K562 (cell line): ENCODE data around the gene PGAP2. TPM values are rescaled to one million over a fixed set of nuclear protein-coding genes. Genes with fewer than 3 reads are reported as not detected.

Source experiments
- ADNP ChIP-seq: fragments of 200-800 bp; sonication (Bioruptor generic); IDR thresholded peaks from 2 replicates; pipeline ENCODE4 v1.6.1; 2016; ENCODE audit warnings: missing genetic modification characterization, missing compliant biosample characterization
- ARID2 ChIP-seq: fragments of 450-650 bp; IDR thresholded peaks from 2 replicates; pipeline ENCODE4 v1.6.1; 2017; ENCODE audit warnings: antibody characterized with exemption, mild to moderate bottlenecking
- C11orf30 ChIP-seq: fragments of 450-650 bp; IDR thresholded peaks from 2 replicates; pipeline ENCODE4 v1.6.1; 2016; ENCODE audit warnings: low read depth, mild to moderate bottlenecking
- CEBPB ChIP-seq: fragments of 450-650 bp; IDR thresholded peaks from 2 replicates; pipeline ENCODE4 v1.6.1; 2016; ENCODE audit warnings: missing genetic modification characterization, missing compliant biosample characterization
- GATAD2A ChIP-seq: fragments of 450-650 bp; IDR thresholded peaks from 2 replicates; pipeline ENCODE4 v1.6.1; 2017
- GTF2A2 ChIP-seq: IDR thresholded peaks from 2 replicates; pipeline ENCODE4 v1.6.1; 2016; ENCODE audit warnings: mild to moderate bottlenecking, missing genetic modification characterization, missing compliant biosample characterization
- GTF2E2 ChIP-seq: fragments of 200-800 bp; sonication (Bioruptor generic); IDR thresholded peaks from 2 replicates; pipeline ENCODE4 v1.6.1; 2016; ENCODE audit warnings: missing genetic modification characterization, missing compliant biosample characterization
- MEF2D ChIP-seq: conservative IDR thresholded peaks from 2 replicates; pipeline ENCODE4 v1.6.1; 2016; ENCODE audit warnings: low read depth, missing genetic modification characterization, missing compliant biosample characterization
- POLR2A ChIP-seq: fragments of 450-650 bp; conservative IDR thresholded peaks from 2 replicates; pipeline ENCODE4 v1.6.1; 2016
- POLR2G ChIP-seq: fragments of 200-400 bp; formaldehyde crosslinking; IDR thresholded peaks from 2 replicates; pipeline ENCODE4 v1.6.1; 2017; ENCODE audit warnings: low read depth, mild to moderate bottlenecking, antibody characterized with exemption, low read length, moderate library complexity
- PTRF ChIP-seq: fragments of 450-650 bp; IDR thresholded peaks from 2 replicates; pipeline ENCODE4 v1.6.1; 2016; ENCODE audit warnings: mild to moderate bottlenecking, missing genetic modification characterization, missing compliant biosample characterization
- RAD51 ChIP-seq: fragments of 450-650 bp; IDR thresholded peaks from 2 replicates; pipeline ENCODE4 v1.7.1; 2016; ENCODE audit warnings: low read depth, mild to moderate bottlenecking, borderline replicate concordance
- RB1 ChIP-seq: fragments of 450-650 bp; IDR thresholded peaks from 2 replicates; pipeline ENCODE4 v1.6.1; 2017; ENCODE audit warnings: low read depth, mild to moderate bottlenecking
- SIRT6 ChIP-seq: IDR thresholded peaks from one replicate; pipeline ENCODE4 v1.6.1; 2012; ENCODE audit warnings: low read depth, mild to moderate bottlenecking, control low read depth, inconsistent platforms, low read length, moderate library complexity
- SMARCC2 ChIP-seq: fragments of 450-650 bp; IDR thresholded peaks from 2 replicates; pipeline ENCODE4 v1.6.1; 2017; ENCODE audit warnings: antibody characterized with exemption, moderate library complexity, mild to moderate bottlenecking, low read depth
- SMC3 ChIP-seq: conservative IDR thresholded peaks from 2 replicates; pipeline ENCODE4 v1.6.1; 2011; ENCODE audit warnings: low read depth, low read length, improper control_type of control experiment; ENCODE audit not compliant: insufficient read depth
- USF2 ChIP-seq: sonication (generic); formaldehyde crosslinking; IDR thresholded peaks from 2 replicates; pipeline ENCODE4 v1.5.0; 2020; ENCODE audit warnings: missing genetic modification reagents
- ZBTB1 ChIP-seq: sonication (generic); formaldehyde crosslinking; IDR thresholded peaks from 2 replicates; pipeline ENCODE4 v1.8.1; 2023; ENCODE audit warnings: missing genetic modification reagents, low read depth, mild to moderate bottlenecking, borderline replicate concordance
- ZNF184 ChIP-seq: sonication (generic); formaldehyde crosslinking; IDR thresholded peaks from 2 replicates; pipeline ENCODE4 v1.5.0; 2020; ENCODE audit warnings: missing genetic modification reagents
- ZNF239 ChIP-seq: fragments of 250-450 bp; sonication (Bioruptor Pico); IDR thresholded peaks from 2 replicates; pipeline ENCODE4 v1.4.0; 2020; ENCODE audit warnings: mild to moderate bottlenecking
- ZNF76 ChIP-seq: fragments of 250-450 bp; sonication (Bioruptor Pico); IDR thresholded peaks from 2 replicates; pipeline ENCODE4 v1.4.0; 2020; ENCODE audit warnings: mild to moderate bottlenecking, moderate library complexity, borderline replicate concordance
- polyA plus RNA-seq, 8 experiments: library from polyadenylated mRNA; depleted of rRNA in 4 of 8; stranded (reverse) in 5 of 8; unstranded in 3 of 8; fragments of >200 nt; fragmentation: Nextera tagmentation in 2 of 8; fragmentation: Illumina TruSeq in 1 of 8; extraction: Ambion mirVana in 2 of 8; extraction: Trizol in 1 of 8; gene quantifications; 2 replicates each; pipeline versions ENCODE4 v1.2.1 to v1.2.3, GENCODE V29; 2011 to 2014; ENCODE audit warnings: inconsistent platforms in 1 of 8, missing spikeins in 1 of 8
- total RNA-seq, 7 experiments: library from RNA; depleted of rRNA in 6 of 7; stranded (reverse); fragments of >200 nt in 6 of 7; fragmentation: Illumina TruSeq in 2 of 7; extraction: Trizol in 2 of 7; gene quantifications; 2 replicates each; pipeline versions ENCODE4 v1.2.1 to v1.2.3, GENCODE V29; 2011 to 2021; ENCODE audit warnings: low replicate concordance in 1 of 7
- TF ChIP-seq, protein P1 (sequence below), 2 experiments: fragments of 450-650 bp; conservative IDR thresholded peaks; 2 replicates each; pipeline ENCODE4 v1.6.1; 2017; ENCODE audit warnings: mild to moderate bottlenecking in 2 of 2, moderate library complexity in 2 of 2
- TF ChIP-seq, protein P2 (sequence below): fragments of 250-450 bp; sonication (Bioruptor Pico); IDR thresholded peaks from 2 replicates; pipeline ENCODE4 v1.5.0; 2021; ENCODE audit warnings: mild to moderate bottlenecking, borderline replicate concordance
- TF ChIP-seq, protein P3 (sequence below): fragments of 450-650 bp; IDR thresholded peaks from 2 replicates; pipeline ENCODE4 v1.6.1; 2018; ENCODE audit warnings: mild to moderate bottlenecking, low read depth; ENCODE audit not compliant: partially characterized antibody

The PGAP2 gene
- total and polyA plus RNA-seq, 9 of the 15 experiments (the other 6 are each of a cell fraction or from before 2014, with no cell fraction given) = 17.9 to 47.2 (median 33.7) TPM

GRCh38 chr11:3808861-3809623 is 682 bp downstream of the PGAP2 start (continued):
- TF ChIP-seq ZNF239 (CRISPR knock-in tag) = no peak
- TF ChIP-seq MEF2D (tag) = no peak
- no peak for TF ChIP-seq PTRF (tag)
- TF ChIP-seq C11orf30 = no peak
- no peak for TF ChIP-seq GATAD2A
- TF ChIP-seq, protein P1, sequence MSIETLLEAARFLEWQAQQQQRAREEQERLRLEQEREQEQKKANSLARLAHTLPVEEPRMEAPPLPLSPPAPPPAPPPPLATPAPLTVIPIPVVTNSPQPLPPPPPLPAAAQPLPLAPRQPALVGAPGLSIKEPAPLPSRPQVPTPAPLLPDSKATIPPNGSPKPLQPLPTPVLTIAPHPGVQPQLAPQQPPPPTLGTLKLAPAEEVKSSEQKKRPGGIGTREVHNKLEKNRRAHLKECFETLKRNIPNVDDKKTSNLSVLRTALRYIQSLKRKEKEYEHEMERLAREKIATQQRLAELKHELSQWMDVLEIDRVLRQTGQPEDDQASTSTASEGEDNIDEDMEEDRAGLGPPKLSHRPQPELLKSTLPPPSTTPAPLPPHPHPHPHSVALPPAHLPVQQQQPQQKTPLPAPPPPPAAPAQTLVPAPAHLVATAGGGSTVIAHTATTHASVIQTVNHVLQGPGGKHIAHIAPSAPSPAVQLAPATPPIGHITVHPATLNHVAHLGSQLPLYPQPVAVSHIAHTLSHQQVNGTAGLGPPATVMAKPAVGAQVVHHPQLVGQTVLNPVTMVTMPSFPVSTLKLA (conservative IDR thresholded peaks at IDR 0.05) = peak in 1 of 2 experiments; percentile 15; a peak in 2 of 4 replicates
- no peak; the same call in 1 of the 2 replicates for TF ChIP-seq RB1
- TF ChIP-seq SMC3 = peak; percentile 41; the same call in 1 of the 2 replicates
- TF ChIP-seq ADNP (tag) = 0 out of 2 replicates have a peak, but pooled peaks have one; percentile 47
- TF ChIP-seq ZNF184 = no peak
- TF ChIP-seq CEBPB (tag) = no peak
- TF ChIP-seq GTF2E2 (tag) = no peak
- peak; percentile 30; the same call in 1 of the 2 replicates for TF ChIP-seq RAD51
- no peak for TF ChIP-seq SIRT6
- no peak for TF ChIP-seq ZNF76 (CRISPR knock-in tag)
- no peak for TF ChIP-seq POLR2A
- peak; percentile 59; the same call in 1 of the 2 replicates for TF ChIP-seq ARID2
- TF ChIP-seq, protein P2, sequence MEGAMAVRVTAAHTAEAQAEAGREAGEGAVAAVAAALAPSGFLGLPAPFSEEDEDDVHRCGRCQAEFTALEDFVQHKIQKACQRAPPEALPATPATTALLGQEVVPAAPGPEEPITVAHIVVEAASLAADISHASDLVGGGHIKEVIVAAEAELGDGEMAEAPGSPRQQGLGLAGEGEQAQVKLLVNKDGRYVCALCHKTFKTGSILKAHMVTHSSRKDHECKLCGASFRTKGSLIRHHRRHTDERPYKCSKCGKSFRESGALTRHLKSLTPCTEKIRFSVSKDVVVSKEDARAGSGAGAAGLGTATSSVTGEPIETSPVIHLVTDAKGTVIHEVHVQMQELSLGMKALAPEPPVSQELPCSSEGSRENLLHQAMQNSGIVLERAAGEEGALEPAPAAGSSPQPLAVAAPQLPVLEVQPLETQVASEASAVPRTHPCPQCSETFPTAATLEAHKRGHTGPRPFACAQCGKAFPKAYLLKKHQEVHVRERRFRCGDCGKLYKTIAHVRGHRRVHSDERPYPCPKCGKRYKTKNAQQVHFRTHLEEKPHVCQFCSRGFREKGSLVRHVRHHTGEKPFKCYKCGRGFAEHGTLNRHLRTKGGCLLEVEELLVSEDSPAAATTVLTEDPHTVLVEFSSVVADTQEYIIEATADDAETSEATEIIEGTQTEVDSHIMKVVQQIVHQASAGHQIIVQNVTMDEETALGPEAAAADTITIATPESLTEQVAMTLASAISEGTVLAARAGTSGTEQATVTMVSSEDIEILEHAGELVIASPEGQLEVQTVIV (CRISPR knock-in tag) = no peak
- no peak for TF ChIP-seq USF2 (CRISPR knock-in tag)
- TF ChIP-seq, protein P3, sequence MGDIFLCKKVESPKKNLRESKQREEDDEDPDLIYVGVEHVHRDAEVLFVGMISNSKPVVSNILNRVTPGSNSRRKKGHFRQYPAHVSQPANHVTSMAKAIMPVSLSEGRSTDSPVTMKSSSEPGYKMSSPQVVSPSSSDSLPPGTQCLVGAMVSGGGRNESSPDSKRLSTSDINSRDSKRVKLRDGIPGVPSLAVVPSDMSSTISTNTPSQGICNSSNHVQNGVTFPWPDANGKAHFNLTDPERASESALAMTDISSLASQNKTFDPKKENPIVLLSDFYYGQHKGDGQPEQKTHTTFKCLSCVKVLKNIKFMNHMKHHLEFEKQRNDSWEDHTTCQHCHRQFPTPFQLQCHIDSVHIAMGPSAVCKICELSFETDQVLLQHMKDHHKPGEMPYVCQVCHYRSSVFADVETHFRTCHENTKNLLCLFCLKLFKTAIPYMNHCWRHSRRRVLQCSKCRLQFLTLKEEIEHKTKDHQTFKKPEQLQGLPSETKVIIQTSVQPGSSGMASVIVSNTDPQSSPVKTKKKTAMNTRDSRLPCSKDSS = no peak
- TF ChIP-seq POLR2G = no peak
- TF ChIP-seq ZBTB1 (CRISPR knock-in tag) = no peak
- TF ChIP-seq SMARCC2 = no peak
- TF ChIP-seq GTF2A2 (tag) = no peak
